ENCODE measurements around the gene MEGF9. TPM values are rescaled to one million over a fixed set of nuclear protein-coding genes. Genes with fewer than 3 reads are reported as not detected.

Gene MEGF9
- 10.0 and 11.1 TPM in 2 replicates for total RNA-seq

DNA sequence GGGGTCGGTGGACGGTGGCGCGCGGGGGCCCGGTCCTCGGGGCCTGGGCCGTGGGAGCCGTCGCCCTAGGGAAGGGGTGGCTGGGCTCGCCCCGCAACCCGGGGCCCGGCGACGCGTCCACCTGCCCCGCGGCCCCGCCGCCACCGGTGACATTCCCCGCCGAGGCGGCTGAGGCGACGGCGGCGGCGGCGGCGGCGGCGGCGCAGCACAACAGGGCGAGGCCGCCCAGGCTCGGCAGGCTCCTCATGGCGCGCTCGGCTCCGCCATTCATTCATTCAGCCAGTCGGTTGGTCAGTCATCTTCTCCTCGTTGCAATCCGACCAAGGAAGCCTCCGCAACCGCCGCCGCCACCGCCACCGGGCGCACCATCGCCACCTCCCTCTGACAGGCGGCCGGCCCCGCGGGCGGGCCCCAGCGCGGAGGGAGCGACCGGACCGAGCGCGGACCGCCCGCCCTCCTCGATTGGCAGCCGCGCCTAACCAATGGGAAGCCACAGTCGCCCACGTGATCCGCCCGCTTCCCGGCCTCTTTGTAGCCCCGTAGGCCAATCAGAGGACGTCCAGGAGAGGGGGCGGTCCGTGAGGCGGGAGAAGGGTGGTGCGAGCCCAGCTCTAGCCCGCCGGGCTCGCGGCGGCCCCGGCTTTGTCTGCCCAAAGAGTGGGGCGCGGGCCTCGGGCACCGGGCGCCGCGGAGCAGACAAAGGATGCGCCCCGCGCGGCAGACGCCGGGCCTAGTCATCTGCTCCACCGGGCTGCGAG lies at the start of gene MEGF9:
Gene MEGF9, minus strand, starts transcription at position 383 of the 758 bp plus-strand sequence. Its CDS starts 112 bp downstream, at position 271.
- DNase-seq (ENCODE audit: low read depth): peak; percentile 78
- Histone ChIP-seq H3K36me3 (ENCODE audit: control insufficient read depth, insufficient read depth, low read length) (no peaks in the 10 kb centered on the region), H3K4me3 (ENCODE audit: low read depth, low read length) (peak within 1 kb of the TSS; percentile 93), H3K27me3 (ENCODE audit: control insufficient read depth, insufficient read depth, low read length) (no peaks in the 10 kb centered on the region)
- TF ChIP-seq, protein P1, sequence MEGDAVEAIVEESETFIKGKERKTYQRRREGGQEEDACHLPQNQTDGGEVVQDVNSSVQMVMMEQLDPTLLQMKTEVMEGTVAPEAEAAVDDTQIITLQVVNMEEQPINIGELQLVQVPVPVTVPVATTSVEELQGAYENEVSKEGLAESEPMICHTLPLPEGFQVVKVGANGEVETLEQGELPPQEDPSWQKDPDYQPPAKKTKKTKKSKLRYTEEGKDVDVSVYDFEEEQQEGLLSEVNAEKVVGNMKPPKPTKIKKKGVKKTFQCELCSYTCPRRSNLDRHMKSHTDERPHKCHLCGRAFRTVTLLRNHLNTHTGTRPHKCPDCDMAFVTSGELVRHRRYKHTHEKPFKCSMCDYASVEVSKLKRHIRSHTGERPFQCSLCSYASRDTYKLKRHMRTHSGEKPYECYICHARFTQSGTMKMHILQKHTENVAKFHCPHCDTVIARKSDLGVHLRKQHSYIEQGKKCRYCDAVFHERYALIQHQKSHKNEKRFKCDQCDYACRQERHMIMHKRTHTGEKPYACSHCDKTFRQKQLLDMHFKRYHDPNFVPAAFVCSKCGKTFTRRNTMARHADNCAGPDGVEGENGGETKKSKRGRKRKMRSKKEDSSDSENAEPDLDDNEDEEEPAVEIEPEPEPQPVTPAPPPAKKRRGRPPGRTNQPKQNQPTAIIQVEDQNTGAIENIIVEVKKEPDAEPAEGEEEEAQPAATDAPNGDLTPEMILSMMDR (IDR thresholded peaks at IDR 0.05; ENCODE audit: insufficient read depth, low read length, poor library complexity, severe bottlenecking): no peak

DNA sequence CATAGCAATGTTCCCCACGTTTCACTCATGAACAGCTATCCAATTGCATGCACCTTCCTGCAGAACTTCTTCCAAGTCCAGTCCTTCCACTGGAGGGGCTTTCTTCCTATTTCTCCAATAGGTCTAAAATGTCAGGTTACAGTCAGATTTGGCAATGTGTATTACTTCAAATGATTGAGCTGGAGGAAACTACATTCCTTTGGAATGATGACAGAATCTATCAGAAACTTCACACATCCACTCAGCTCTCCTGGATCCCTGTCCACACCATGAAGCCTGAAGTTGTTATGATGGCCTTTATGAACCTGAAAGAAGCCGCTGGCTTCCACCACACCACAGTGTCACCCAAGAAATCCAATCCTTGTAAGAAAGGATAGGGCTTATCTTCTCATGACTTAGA lies 46.7 kb upstream of the MEGF9 start:
- Histone ChIP-seq H3K4me3 (ENCODE audit: low read depth, low read length) (no peak overlapping the region), H3K36me3 (ENCODE audit: control insufficient read depth, insufficient read depth, low read length) (no peaks in the 10 kb centered on the region), H3K27me3 (ENCODE audit: control insufficient read depth, insufficient read depth, low read length) (no peaks in the 10 kb centered on the region)
- DNase-seq (ENCODE audit: low read depth): no peak
- TF ChIP-seq, protein P1 (IDR thresholded peaks at IDR 0.05; ENCODE audit: insufficient read depth, low read length, poor library complexity, severe bottlenecking): no peak

DNA sequence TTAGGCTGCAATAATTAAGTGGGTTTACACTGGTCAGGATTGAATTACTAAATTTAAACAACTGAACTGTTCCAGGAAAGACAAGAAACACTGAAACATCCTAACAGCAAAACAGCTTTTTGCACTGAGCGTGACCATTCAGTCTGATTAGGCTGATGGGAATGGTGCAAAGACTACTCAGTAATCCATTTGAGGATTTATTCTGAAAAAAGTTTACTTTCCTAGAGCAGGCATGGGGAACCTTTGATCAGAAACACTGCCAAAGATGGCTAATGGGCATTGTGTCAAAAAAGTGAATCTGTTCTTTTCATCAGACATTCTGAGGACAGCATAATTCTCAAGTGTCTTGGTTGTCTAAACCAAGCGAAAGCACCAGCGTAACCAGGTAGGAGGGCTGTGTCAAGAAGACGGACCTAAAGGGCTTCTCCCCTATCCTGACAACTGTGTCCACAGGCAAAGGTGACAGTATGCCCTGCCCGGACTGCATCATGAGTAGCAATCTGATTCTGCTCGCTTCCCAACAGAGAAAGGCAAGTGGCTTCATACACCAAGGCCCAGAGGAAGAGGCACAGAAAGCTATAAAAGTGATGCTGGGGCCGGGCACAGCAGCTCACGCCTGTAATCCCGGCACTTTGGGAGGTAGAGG lies 45.6 kb upstream of the MEGF9 start:
- DNase-seq (ENCODE audit: low read depth): no peak
- Histone ChIP-seq H3K27me3 (ENCODE audit: control insufficient read depth, insufficient read depth, low read length) (no peaks in the 10 kb centered on the region), H3K4me3 (ENCODE audit: low read depth, low read length) (no peak overlapping the region), H3K36me3 (ENCODE audit: control insufficient read depth, insufficient read depth, low read length) (no peaks in the 10 kb centered on the region)
- TF ChIP-seq, protein P1 (IDR thresholded peaks at IDR 0.05; ENCODE audit: insufficient read depth, low read length, poor library complexity, severe bottlenecking): no peak

DNA sequence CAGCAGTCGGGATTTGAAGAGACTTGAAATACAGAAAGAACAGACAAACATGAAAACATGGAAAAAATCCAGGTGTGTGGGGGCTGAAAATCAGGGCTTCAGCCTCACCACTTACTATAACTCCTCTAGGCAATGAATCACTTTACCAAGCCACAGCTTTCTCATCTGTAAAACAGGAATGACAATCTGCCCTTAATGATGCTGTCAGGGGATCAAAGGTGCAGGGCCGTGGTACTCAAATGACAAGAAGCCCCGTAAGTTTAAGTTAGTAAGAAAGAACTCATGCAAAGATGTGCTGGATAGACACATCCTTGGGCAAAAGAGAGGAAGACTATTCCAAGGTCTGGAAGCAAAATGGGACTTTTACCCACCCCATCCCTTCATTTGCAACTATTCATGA lies 44.3 kb upstream of the MEGF9 start:
- no peak for DNase-seq (ENCODE audit: low read depth)
- H3K27me3 ChIP-seq (ENCODE audit: control insufficient read depth, insufficient read depth, low read length): no peaks in the 10 kb centered on the region
- H3K36me3 ChIP-seq (ENCODE audit: control insufficient read depth, insufficient read depth, low read length): no peaks in the 10 kb centered on the region
- TF ChIP-seq, protein P1 (IDR thresholded peaks at IDR 0.05; ENCODE audit: insufficient read depth, low read length, poor library complexity, severe bottlenecking): no peak
- no peak overlapping the region for H3K4me3 ChIP-seq (ENCODE audit: low read depth, low read length)

DNA sequence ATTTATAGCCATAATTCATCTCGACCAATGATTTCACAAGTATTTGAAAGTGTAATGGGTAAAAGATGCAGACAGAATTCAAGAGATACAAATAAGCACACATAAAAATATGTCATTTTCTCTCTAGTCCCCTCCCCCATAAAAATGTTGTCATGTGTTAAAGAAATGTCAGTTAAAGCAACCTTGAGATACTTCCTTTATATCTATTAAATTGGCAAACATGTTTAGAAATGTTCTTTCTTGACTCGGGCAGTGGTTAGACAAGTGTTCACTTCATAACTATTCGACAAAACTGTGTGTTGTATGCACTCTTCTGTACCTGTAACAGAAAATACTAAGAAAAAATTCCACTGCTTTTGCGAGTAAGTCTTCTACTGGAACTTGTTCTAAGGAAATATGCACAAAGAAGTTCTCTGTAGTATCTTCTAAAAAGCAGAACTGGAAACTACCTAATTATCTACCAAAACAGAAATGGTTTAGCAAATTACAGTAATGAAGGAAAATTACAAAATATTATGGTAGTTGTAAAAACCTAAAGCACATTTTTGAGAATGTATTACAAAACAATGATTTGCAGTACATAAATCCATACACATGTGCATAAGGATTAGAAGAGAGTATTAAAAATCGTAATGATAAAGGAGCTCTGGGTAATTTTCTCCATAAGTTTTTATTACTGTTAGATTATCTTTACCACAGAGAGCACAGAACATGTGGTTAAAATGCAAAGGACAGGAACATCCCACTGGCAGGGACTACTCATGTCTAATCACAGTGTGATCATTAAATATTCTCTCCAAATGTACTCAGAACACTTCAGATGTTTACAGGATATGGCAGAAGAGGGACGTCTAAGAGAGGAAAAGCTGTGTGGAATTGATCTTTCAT lies 43.0 kb upstream of the MEGF9 start:
- TF ChIP-seq, protein P1 (IDR thresholded peaks at IDR 0.05; ENCODE audit: insufficient read depth, low read length, poor library complexity, severe bottlenecking): no peak
- no peak for DNase-seq (ENCODE audit: low read depth)
- Histone ChIP-seq H3K27me3 (ENCODE audit: control insufficient read depth, insufficient read depth, low read length) (no peaks in the 10 kb centered on the region), H3K4me3 (ENCODE audit: low read depth, low read length) (no peak overlapping the region), H3K36me3 (ENCODE audit: control insufficient read depth, insufficient read depth, low read length) (no peaks in the 10 kb centered on the region)
